Activated CD8-positive, alpha-beta memory T cell treated with anti-CD3 and anti-CD28 coated beads for 24 hours (primary cell): ENCODE results near the gene DGAT2L6.

Experiments
- DNase-seq: peaks from one replicate; pipeline ENCODE4 v3.0.0-alpha.2; 2020

The DGAT2L6 gene

GRCh38 chrX:70176938-70177533 is at the start of gene DGAT2L6:
DGAT2L6 (plus strand) TSS chrX:70177483; CDS start chrX:70177583, 100 bp downstream.
- no peak for DNase-seq

GRCh38 chrX:70128071-70128470 is 49.2 kb upstream of the DGAT2L6 start:
- no peak for DNase-seq

GRCh38 chrX:70129816-70130215 is 47.5 kb upstream of the DGAT2L6 start:
- DNase-seq = no peak

GRCh38 chrX:70132224-70132623 is 45.1 kb upstream of the DGAT2L6 start:
- no peak for DNase-seq

GRCh38 chrX:70132877-70133302 is 44.4 kb upstream of the DGAT2L6 start:
- no peak for DNase-seq

GRCh38 chrX:70133303-70134115 is 43.8 kb upstream of the DGAT2L6 start, which contains the start of gene IGBP1:
IGBP1 (plus strand) TSS chrX:70133447; CDS start chrX:70133948, 501 bp downstream.
- peak; percentile 80 for DNase-seq

- no peak for DNase-seq
These were observed 43.2 kb upstream of the DGAT2L6 start for GRCh38 chrX:70134116-70134477.

GRCh38 chrX:70138622-70139021 is 38.7 kb upstream of the DGAT2L6 start:
- DNase-seq = no peak

- no peak for DNase-seq
These were observed 37.5 kb upstream of the DGAT2L6 start for GRCh38 chrX:70139736-70140135.

GRCh38 chrX:70141373-70141772 is 35.9 kb upstream of the DGAT2L6 start:
- no peak for DNase-seq

GRCh38 chrX:70166601-70167590 is 10.4 kb upstream of the DGAT2L6 start:
- DNase-seq = no peak

- no peak for DNase-seq
These were observed 8.8 kb upstream of the DGAT2L6 start for GRCh38 chrX:70168238-70169188.

GRCh38 chrX:70169281-70169680 is 8.0 kb upstream of the DGAT2L6 start:
- DNase-seq = no peak

GRCh38 chrX:70171624-70172023 is 5.7 kb upstream of the DGAT2L6 start:
- no peak for DNase-seq

- no peak for DNase-seq
These were observed 5.1 kb upstream of the DGAT2L6 start for GRCh38 chrX:70172221-70172620.

GRCh38 chrX:70172964-70173363 is 4.3 kb upstream of the DGAT2L6 start:
- no peak for DNase-seq

- DNase-seq = no peak
These were observed 2.5 kb upstream of the DGAT2L6 start for GRCh38 chrX:70174754-70175153.

GRCh38 chrX:70175338-70175737 is 1.9 kb upstream of the DGAT2L6 start:
- no peak for DNase-seq

GRCh38 chrX:70183091-70183490 is 5.8 kb downstream of the DGAT2L6 start:
- no peak for DNase-seq

- no peak for DNase-seq
These were observed 12.9 kb downstream of the DGAT2L6 start for GRCh38 chrX:70190225-70190624.

- peak; percentile 77 for DNase-seq
These were observed 19.9 kb downstream of the DGAT2L6 start for GRCh38 chrX:70196961-70197720.
